ENCODE measurements around the gene AP3B1. TPM values are rescaled to one million over a fixed set of nuclear protein-coding genes. Genes with fewer than 3 reads are reported as not detected.

AP3B1 gene
- total and polyA plus RNA-seq, 2 donors (not counting 3 experiments of a cell fraction or from before 2014, with no cell fraction given): 31.6 to 46.7 TPM

- H4K20me1 ChIP-seq (replicated peaks; ENCODE audit: control insufficient read depth, extremely low read depth, insufficient read depth, low read length): peaks cover 6% of the 10 kb centered on the region
- ChIA-PET CTCF (interaction anchor here (0.7 to 1.0 kb wide), 3 partner anchors 19 to 1367 kb away, joined by 3 to 4 read pairs (median 3); no protein-coding TSS in a partner anchor), POLR2A (interaction anchor here (0.7 kb wide), 1 partner anchor 498 kb away, joined by 4 read pairs; no protein-coding TSS in a partner anchor)
- intact Hi-C loops (cut with micrococcal nuclease): no loop called here
- dilution Hi-C loops (cut with MboI; ENCODE audit: extremely low pct_ligation_motif_present, low sequenced_read_pairs): no loop called here
- H3K27ac ChIP-seq (ENCODE audit: insufficient read depth, low read depth, low read length): no peak overlapping the region
- no peak overlapping the region for H3K4me3 ChIP-seq (replicated peaks in 1 of 3; ENCODE audit: insufficient read depth in 1 of 3, low read depth in 1 of 3, low read length in 3 of 3)
- no peaks in the 10 kb centered on the region for H3K36me3 ChIP-seq (ENCODE audit: control insufficient read depth in 2 of 2, extremely low read depth in 1 of 2, insufficient read depth in 2 of 2, low read length in 2 of 2)
- no TSS peak for BruUV-seq (replicated peaks)
- TF ChIP-seq JUN (IDR thresholded peaks at IDR 0.05; ENCODE audit: borderline replicate concordance, insufficient read depth, insufficient read length, low read depth) (no peak), CTCF (IDR thresholded peaks at IDR 0.05; ENCODE audit: extremely low read depth in 1 of 2, insufficient read depth in 1 of 2, low read depth in 1 of 2, low read length in 2 of 2) (no peak), GATA2 (IDR thresholded peaks at IDR 0.05; ENCODE audit: insufficient read depth, insufficient read length, low read depth, low read length) (no peak), EZH2 (IDR thresholded peaks at IDR 0.05; ENCODE audit: borderline replicate concordance, low read depth, low read length, severe bottlenecking) (no peak), FOS (IDR thresholded peaks at IDR 0.05; ENCODE audit: borderline replicate concordance, insufficient read depth, low read length) (no peak), MAX (IDR thresholded peaks at IDR 0.05; ENCODE audit: insufficient read depth, insufficient read length) (no peak), MYC (IDR thresholded peaks at IDR 0.05; ENCODE audit: low read depth, low read length) (no peak), POLR2A (IDR thresholded peaks at IDR 0.05; ENCODE audit: low read depth, low read length) (no peak), POLR2AphosphoS5 (IDR thresholded peaks at IDR 0.05; ENCODE audit: insufficient read depth, low read depth, low read length) (no peak)
- peaks cover 31% of the 10 kb centered on the region for H3K4me1 ChIP-seq (ENCODE audit: control insufficient read depth, extremely low read depth, insufficient read depth, low read length)
- H3K9me3 ChIP-seq (replicated peaks; ENCODE audit: control insufficient read depth, insufficient read depth, low read length): no peaks in the 10 kb centered on the region
- H3K4me2 ChIP-seq (ENCODE audit: insufficient read depth, low read length): peak overlapping the region; percentile 5
- FAIRE-seq: no peak
- no peak overlapping the region for H2AFZ ChIP-seq (ENCODE audit: low read depth, low read length)
- DNase-seq (ENCODE audit: low read depth, low spot score): no peak
- no peak overlapping the region for H3K9ac ChIP-seq (replicated peaks; ENCODE audit: extremely low read depth, insufficient read depth, low read length)
- no peaks in the 10 kb centered on the region for H3K9me1 ChIP-seq (replicated peaks; ENCODE audit: control insufficient read depth, extremely low read depth, insufficient read depth, low read length)
- H3K27me3 ChIP-seq (ENCODE audit: control insufficient read depth in 2 of 2, insufficient read depth in 2 of 2, low read length in 2 of 2): no peaks in the 10 kb centered on the region
- H3K79me2 ChIP-seq (ENCODE audit: control insufficient read depth, insufficient read depth, low read length): peaks cover 89% of the 10 kb centered on the region
Measured at GRCh38 chr5:78288246-78288645, 6.3 kb downstream of the AP3B1 start.

Data from endothelial cell of umbilical vein (primary cell).